HEK293 (cell line): Measurements from ENCODE around the gene MAZ.

ENCODE experiments used
- YY1 ChIP-seq: fragments of 450-650 bp; formaldehyde crosslinking; IDR thresholded peaks from 2 replicates; pipeline ENCODE4 v1.5.1; 2018; ENCODE audit warnings: missing biosample characterization, missing genetic modification characterization
- ZNF785 ChIP-seq: fragments of 450-650 bp; formaldehyde crosslinking; IDR thresholded peaks from 2 replicates; pipeline ENCODE4 v1.5.1; 2016; ENCODE audit warnings: missing biosample characterization, missing genetic modification characterization
- TF ChIP-seq, protein P1 (sequence below): fragments of 450-650 bp; formaldehyde crosslinking; IDR thresholded peaks from 2 replicates; pipeline ENCODE4 v1.5.1; 2016; ENCODE audit warnings: missing biosample characterization, missing genetic modification characterization
- TF ChIP-seq, protein P2 (sequence below): fragments of 450-650 bp; formaldehyde crosslinking; IDR thresholded peaks from 2 replicates; pipeline ENCODE4 v1.5.1; 2016; ENCODE audit warnings: missing biosample characterization, missing genetic modification characterization

DNA sequence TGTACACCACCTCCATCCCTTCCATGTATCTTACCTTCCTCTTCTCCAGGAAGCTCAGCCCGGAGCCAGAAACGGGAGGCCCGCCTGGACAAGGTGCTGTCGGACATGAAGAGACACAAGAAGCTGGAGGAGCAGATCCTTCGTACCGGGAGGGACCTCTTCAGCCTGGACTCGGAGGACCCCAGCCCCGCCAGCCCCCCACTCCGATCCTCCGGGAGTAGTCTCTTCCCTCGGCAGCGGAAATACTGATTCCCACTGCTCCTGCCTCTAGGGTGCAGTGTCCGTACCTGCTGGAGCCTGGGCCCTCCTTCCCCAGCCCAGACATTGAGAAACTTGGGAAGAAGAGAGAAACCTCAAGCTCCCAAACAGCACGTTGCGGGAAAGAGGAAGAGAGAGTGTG lies 13.2 kb downstream of the MAZ start:
- TF ChIP-seq ZNF785 (tag by site-specific recombination) = no peak
- TF ChIP-seq, protein P1, sequence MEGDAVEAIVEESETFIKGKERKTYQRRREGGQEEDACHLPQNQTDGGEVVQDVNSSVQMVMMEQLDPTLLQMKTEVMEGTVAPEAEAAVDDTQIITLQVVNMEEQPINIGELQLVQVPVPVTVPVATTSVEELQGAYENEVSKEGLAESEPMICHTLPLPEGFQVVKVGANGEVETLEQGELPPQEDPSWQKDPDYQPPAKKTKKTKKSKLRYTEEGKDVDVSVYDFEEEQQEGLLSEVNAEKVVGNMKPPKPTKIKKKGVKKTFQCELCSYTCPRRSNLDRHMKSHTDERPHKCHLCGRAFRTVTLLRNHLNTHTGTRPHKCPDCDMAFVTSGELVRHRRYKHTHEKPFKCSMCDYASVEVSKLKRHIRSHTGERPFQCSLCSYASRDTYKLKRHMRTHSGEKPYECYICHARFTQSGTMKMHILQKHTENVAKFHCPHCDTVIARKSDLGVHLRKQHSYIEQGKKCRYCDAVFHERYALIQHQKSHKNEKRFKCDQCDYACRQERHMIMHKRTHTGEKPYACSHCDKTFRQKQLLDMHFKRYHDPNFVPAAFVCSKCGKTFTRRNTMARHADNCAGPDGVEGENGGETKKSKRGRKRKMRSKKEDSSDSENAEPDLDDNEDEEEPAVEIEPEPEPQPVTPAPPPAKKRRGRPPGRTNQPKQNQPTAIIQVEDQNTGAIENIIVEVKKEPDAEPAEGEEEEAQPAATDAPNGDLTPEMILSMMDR (tag by site-specific recombination) = no peak
- TF ChIP-seq, protein P2, sequence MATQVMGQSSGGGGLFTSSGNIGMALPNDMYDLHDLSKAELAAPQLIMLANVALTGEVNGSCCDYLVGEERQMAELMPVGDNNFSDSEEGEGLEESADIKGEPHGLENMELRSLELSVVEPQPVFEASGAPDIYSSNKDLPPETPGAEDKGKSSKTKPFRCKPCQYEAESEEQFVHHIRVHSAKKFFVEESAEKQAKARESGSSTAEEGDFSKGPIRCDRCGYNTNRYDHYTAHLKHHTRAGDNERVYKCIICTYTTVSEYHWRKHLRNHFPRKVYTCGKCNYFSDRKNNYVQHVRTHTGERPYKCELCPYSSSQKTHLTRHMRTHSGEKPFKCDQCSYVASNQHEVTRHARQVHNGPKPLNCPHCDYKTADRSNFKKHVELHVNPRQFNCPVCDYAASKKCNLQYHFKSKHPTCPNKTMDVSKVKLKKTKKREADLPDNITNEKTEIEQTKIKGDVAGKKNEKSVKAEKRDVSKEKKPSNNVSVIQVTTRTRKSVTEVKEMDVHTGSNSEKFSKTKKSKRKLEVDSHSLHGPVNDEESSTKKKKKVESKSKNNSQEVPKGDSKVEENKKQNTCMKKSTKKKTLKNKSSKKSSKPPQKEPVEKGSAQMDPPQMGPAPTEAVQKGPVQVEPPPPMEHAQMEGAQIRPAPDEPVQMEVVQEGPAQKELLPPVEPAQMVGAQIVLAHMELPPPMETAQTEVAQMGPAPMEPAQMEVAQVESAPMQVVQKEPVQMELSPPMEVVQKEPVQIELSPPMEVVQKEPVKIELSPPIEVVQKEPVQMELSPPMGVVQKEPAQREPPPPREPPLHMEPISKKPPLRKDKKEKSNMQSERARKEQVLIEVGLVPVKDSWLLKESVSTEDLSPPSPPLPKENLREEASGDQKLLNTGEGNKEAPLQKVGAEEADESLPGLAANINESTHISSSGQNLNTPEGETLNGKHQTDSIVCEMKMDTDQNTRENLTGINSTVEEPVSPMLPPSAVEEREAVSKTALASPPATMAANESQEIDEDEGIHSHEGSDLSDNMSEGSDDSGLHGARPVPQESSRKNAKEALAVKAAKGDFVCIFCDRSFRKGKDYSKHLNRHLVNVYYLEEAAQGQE (tag by site-specific recombination) = no peak
- TF ChIP-seq YY1 (tag by site-specific recombination) = no peak
